Measurements from ENCODE around the gene ASB14. TPM values are rescaled to one million over a fixed set of nuclear protein-coding genes. Genes with fewer than 3 reads are reported as not detected.

ASB14 gene
- total and polyA plus RNA-seq, 7 donors: not detected

- H3K27ac ChIP-seq: no peak overlapping the region
- intact Hi-C loops (cut with DNase I): no loop called here
- TF ChIP-seq EP300 (IDR thresholded peaks at IDR 0.05) (no peak), POLR2A (IDR thresholded peaks at IDR 0.05) (no peak), POLR2AphosphoS5 (IDR thresholded peaks at IDR 0.05) (no peak)
- TF ChIP-seq, protein P1, sequence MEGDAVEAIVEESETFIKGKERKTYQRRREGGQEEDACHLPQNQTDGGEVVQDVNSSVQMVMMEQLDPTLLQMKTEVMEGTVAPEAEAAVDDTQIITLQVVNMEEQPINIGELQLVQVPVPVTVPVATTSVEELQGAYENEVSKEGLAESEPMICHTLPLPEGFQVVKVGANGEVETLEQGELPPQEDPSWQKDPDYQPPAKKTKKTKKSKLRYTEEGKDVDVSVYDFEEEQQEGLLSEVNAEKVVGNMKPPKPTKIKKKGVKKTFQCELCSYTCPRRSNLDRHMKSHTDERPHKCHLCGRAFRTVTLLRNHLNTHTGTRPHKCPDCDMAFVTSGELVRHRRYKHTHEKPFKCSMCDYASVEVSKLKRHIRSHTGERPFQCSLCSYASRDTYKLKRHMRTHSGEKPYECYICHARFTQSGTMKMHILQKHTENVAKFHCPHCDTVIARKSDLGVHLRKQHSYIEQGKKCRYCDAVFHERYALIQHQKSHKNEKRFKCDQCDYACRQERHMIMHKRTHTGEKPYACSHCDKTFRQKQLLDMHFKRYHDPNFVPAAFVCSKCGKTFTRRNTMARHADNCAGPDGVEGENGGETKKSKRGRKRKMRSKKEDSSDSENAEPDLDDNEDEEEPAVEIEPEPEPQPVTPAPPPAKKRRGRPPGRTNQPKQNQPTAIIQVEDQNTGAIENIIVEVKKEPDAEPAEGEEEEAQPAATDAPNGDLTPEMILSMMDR (IDR thresholded peaks at IDR 0.05): no peak
- DNase-seq: no peak
- H3K36me3 ChIP-seq: peaks cover 0 to 30% (median 0%) of the 10 kb centered on the region in 4 donors
- WGBS, 2 donors: 47 to 93% methylated on average over 1 of the region's 1 CpG
- H3K4me1 ChIP-seq: no peaks in the 10 kb centered on the region
- H3K4me3 ChIP-seq: no peak overlapping the region
- no peaks in the 10 kb centered on the region for H3K27me3 ChIP-seq
- H3K9me3 ChIP-seq: peaks cover 0 to 3% (median 0%) of the 10 kb centered on the region in 4 donors
Observed at GRCh38 chr3:57278237-57278636, 14.2 kb downstream of the ASB14 start.

- WGBS, 2 donors: 96 to 97% methylated on average over 2 of the region's 2 CpGs
Observed at GRCh38 chr3:57275393-57275792, 17.1 kb downstream of the ASB14 start.

DNA sequence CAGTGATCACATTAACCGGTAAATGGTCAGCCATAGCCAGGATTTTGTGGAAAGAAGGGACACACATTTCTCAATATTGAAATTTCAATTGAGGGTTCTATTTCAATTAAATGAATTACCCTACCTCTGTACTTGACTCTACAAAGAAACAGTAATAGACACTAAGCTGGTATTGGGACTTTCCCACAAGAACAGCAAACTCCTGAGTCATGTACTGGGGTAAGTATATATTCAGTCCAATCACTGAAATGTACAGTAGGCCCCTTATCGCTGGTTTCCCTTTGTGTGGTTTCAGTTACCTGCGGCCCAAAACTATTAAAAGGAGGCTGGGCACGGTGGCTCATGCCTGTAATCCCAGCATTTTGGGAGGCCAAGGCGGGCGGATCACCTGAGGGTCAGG lies 17.6 kb downstream of the ASB14 start:
- no peak for TF ChIP-seq EP300 (IDR thresholded peaks at IDR 0.05)
- TF ChIP-seq POLR2AphosphoS5 (IDR thresholded peaks at IDR 0.05): no peak
- TF ChIP-seq, protein P1 (IDR thresholded peaks at IDR 0.05): no peak
- no peak for TF ChIP-seq POLR2A (IDR thresholded peaks at IDR 0.05)
- Histone ChIP-seq H3K27ac (no peak overlapping the region), H3K4me3 (no peak overlapping the region), H3K9me3 (peaks cover 0 to 3% (median 0%) of the 10 kb centered on the region in 4 donors), H3K4me1 (no peaks in the 10 kb centered on the region), H3K27me3 (no peaks in the 10 kb centered on the region), H3K36me3 (peaks cover 0 to 58% (median under 1%) of the 10 kb centered on the region in 4 donors)
- WGBS, 2 donors: 96 to 97% methylated on average over 6 of the region's 6 CpGs
- intact Hi-C loops (cut with DNase I): no loop called here
- no peak for DNase-seq

More at GRCh38 chr3:57275393-57275792, 17.1 kb downstream of the ASB14 start:
- H3K36me3 ChIP-seq: peaks cover 0 to 53% (median 0%) of the 10 kb centered on the region in 4 donors
- H3K27me3 ChIP-seq: no peaks in the 10 kb centered on the region
- no peak overlapping the region for H3K4me3 ChIP-seq
- intact Hi-C loops (cut with DNase I): no loop called here
- H3K9me3 ChIP-seq: peaks cover 0 to 3% (median 0%) of the 10 kb centered on the region in 4 donors
- no peak overlapping the region for H3K27ac ChIP-seq
- TF ChIP-seq, protein P1 (IDR thresholded peaks at IDR 0.05): no peak
- no peak for TF ChIP-seq POLR2AphosphoS5 (IDR thresholded peaks at IDR 0.05)
- no peak for TF ChIP-seq EP300 (IDR thresholded peaks at IDR 0.05)
- TF ChIP-seq POLR2A (IDR thresholded peaks at IDR 0.05): no peak
- no peak for DNase-seq
- H3K4me1 ChIP-seq: no peaks in the 10 kb centered on the region

DNA sequence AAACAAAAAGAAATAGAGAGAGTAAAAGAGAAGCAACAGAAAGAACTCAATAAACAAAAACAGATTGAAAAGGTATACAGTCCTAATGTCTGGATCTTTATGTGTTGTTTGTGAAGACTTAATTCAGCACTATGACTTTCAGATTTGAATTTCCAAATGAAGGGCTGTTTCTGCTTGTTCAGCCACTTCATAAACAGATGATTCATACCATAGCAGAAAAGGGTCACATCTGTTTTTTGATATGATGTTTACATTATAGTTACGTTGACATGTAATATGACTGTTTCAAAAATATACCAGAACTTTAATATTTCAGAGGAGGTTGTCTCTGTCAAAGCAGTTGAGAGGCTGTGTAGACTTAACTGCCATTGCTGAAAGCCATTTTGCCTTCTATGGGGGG lies 24.1 kb downstream of the ASB14 start:
- intact Hi-C loops (cut with DNase I): no loop called here
- 86 to 89% methylated on average over 1 of the region's 1 CpG for WGBS, 2 donors
- no peak overlapping the region for H3K27ac ChIP-seq
- no peaks in the 10 kb centered on the region for H3K9me3 ChIP-seq
- H3K27me3 ChIP-seq: no peaks in the 10 kb centered on the region
- DNase-seq: no peak
- TF ChIP-seq POLR2AphosphoS5 (IDR thresholded peaks at IDR 0.05) (no peak), POLR2A (IDR thresholded peaks at IDR 0.05) (no peak), EP300 (IDR thresholded peaks at IDR 0.05) (no peak)
- TF ChIP-seq, protein P1 (IDR thresholded peaks at IDR 0.05): no peak
- no peaks in the 10 kb centered on the region for H3K4me1 ChIP-seq
- H3K36me3 ChIP-seq: peaks cover 9 to 94% (median 26%) of the 10 kb centered on the region in 4 donors
- no peak overlapping the region for H3K4me3 ChIP-seq

DNA sequence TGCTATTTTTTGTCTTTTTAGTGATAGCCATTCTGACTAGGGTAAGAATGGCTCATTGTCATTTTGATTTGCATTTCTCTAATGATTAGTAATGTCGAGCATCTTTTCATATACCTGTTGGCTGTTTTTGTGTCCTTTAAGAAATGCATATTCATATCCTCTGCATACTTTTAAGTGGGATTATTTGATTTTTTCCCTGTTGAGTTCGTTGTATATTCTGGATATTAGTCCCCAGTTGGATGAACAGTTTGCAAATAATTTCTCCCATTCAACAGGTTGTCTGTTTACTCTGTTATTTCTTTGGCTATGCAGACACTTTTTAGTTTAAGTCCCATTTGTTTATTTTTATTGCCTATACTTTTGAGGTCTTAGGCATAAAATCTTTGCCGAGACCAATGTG lies 30.6 kb downstream of the ASB14 start:
- H3K4me1 ChIP-seq: no peaks in the 10 kb centered on the region
- TF ChIP-seq POLR2AphosphoS5 (IDR thresholded peaks at IDR 0.05) (no peak), EP300 (IDR thresholded peaks at IDR 0.05) (no peak), POLR2A (IDR thresholded peaks at IDR 0.05) (no peak)
- TF ChIP-seq, protein P1 (IDR thresholded peaks at IDR 0.05): no peak
- 97 to 98% methylated on average over 3 of the region's 3 CpGs for WGBS, 2 donors
- H3K27me3 ChIP-seq: no peaks in the 10 kb centered on the region
- intact Hi-C loops (cut with DNase I): no loop called here
- H3K27ac ChIP-seq: no peak overlapping the region
- no peaks in the 10 kb centered on the region for H3K9me3 ChIP-seq
- no peak overlapping the region for H3K4me3 ChIP-seq
- no peak for DNase-seq
- H3K36me3 ChIP-seq: peaks cover 33 to 93% (median 52%) of the 10 kb centered on the region in 4 donors

Measured in sigmoid colon (tissue), 7 donors.